Duodenal mucosa (tissue), 2 donors: Measurements from ENCODE around the gene SSTR5.

ENCODE experiments used
- H3K27ac ChIP-seq: one replicate; pipeline ENCODE4 v1.7.0; 2013; ENCODE audit warnings: low read depth, low read length
- H3K27me3 ChIP-seq, 2 donors: one replicate each; pipeline ENCODE4 v1.7.0; 2013; ENCODE audit warnings: low read length in 2 of 2, control low read depth in 1 of 2; ENCODE audit not compliant: insufficient read depth in 2 of 2, control insufficient read depth in 1 of 2
- H3K36me3 ChIP-seq, 2 donors: one replicate each; pipeline ENCODE4 v1.7.0; 2013; ENCODE audit warnings: low read length in 2 of 2, control low read depth in 1 of 2; ENCODE audit not compliant: insufficient read depth in 2 of 2, control insufficient read depth in 1 of 2
- H3K4me1 ChIP-seq, 2 donors: one replicate each; pipeline ENCODE4 v1.7.0; 2013; ENCODE audit warnings: low read length in 2 of 2, control low read depth in 1 of 2; ENCODE audit not compliant: insufficient read depth in 2 of 2, control insufficient read depth in 1 of 2
- H3K4me3 ChIP-seq, 2 donors: one replicate each; pipeline ENCODE4 v1.7.0; 2013; ENCODE audit warnings: low read length in 2 of 2, low read depth in 1 of 2
- H3K9ac ChIP-seq, 2 donors: one replicate each; pipeline ENCODE4 v1.7.0; 2013; ENCODE audit warnings: low read length in 2 of 2, low read depth in 1 of 2
- H3K9me3 ChIP-seq, 2 donors: one replicate each; pipeline ENCODE4 v1.7.0; 2013; ENCODE audit warnings: low read length in 2 of 2, control low read depth in 1 of 2; ENCODE audit not compliant: control insufficient read depth in 1 of 2

Gene SSTR5

DNA sequence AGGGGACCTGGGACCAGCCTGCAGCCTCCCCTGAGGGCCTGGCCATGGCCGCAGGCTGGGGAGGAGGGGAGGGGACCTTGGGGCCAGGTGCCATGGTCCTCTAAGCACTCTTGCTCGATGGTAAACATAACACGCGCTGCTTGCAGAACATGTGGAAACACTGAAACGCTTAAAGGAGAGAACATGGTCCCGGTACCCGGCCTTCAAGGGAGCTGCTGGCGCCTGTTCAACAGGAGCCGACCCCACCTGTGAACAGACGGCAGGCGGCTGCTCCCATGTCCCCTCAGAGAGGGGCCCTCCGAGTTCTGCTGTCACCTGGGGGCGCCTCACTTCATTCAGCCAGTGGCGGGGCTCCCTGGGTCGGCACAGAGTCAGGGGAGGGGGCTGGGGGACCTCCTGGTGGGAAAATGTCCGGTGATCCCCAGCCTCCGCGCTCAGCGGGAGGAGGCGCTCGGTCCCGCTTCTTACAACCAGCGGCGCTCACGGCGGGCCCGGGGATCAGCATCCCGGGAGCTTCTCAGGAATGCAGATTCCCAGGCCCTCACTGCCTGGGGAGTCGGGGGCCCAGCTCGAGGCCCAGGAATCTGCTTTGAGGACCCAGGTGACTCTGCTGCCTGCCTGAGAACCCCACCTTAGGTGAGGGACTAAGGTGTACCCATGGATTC lies 854 bp upstream of the SSTR5 start:
- Histone ChIP-seq H3K4me3 (no peak overlapping the region), H3K27me3 (peaks cover 24 to 42% of the 10 kb centered on the region in 2 donors)

DNA sequence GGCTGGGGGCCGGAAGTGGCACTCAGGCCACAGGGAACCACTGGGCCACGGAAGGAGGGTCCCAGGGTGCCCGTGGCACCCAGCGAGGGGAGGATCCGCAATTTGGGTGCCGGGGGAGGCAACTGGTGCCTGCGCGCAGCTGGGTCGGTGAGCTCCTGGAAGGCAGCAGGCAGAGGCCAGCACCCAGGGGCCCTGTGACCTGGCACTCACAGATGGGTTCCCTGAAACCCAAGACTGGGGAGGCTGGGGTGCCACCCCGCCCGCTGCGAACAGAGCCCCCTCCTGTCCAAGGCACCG lies 663 bp downstream of the SSTR5 start:
- peaks cover 30 to 43% of the 10 kb centered on the region in 2 donors for H3K27me3 ChIP-seq
- no peaks in the 10 kb centered on the region for H3K9me3 ChIP-seq
- no peak overlapping the region for H3K27ac ChIP-seq
- H3K4me3 ChIP-seq: no peak overlapping the region
- H3K36me3 ChIP-seq: no peaks in the 10 kb centered on the region
- H3K4me1 ChIP-seq: peaks cover 0 to 3% of the 10 kb centered on the region in 2 donors
- H3K9ac ChIP-seq: no peak overlapping the region

More for the DNA sequence above, 854 bp upstream of the SSTR5 start:
- Histone ChIP-seq H3K36me3 (no peaks in the 10 kb centered on the region), H3K27ac (no peak overlapping the region), H3K4me1 (no peaks in the 10 kb centered on the region), H3K9ac (no peak overlapping the region), H3K9me3 (no peaks in the 10 kb centered on the region)

DNA sequence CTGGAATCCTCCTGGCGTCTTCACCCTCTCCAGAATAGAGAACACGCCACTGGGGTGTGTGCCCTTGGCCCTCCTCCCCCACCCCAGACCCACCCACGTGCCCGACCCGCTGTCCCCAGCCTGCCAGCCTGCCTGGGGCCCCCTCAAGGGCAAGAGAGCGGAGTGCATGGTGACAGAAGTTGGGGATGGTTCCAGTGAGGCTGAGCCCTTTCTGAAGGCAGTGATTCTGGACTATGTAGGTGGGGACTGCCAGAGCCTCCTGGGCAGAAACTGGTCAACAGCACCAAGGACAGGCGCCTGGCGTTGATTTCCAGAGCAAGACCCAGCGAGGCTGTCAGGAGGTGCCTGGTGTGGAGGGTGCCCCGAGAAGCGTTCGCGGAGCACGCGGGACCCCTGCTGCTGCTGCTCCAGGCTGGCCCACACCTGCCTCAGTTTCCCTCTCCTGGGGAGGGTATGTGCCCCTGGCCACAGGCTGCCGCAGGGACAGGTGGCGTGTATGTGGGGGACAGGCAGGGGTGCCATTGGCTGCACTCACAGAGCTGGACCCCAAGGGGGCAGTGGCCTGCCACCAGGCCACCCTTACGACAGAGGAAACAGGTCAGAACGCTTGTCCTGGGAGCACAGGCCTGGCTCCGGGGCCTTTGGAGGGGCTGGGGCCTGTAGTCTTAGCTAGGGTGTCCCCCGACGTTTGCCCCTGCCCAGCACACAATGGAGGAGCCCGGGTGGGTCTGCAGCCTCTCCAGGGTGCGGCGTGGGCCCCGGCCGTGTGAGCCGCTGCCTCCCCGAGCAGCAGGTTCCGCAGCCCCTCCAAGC lies 1.2 kb downstream of the SSTR5 start:
- Histone ChIP-seq H3K36me3 (no peaks in the 10 kb centered on the region), H3K9me3 (no peaks in the 10 kb centered on the region), H3K4me1 (peaks cover 3 to 6% of the 10 kb centered on the region in 2 donors), H3K27me3 (peaks cover 30 to 38% of the 10 kb centered on the region in 2 donors), H3K4me3 (no peak overlapping the region), H3K9ac (no peak overlapping the region), H3K27ac (no peak overlapping the region)

DNA sequence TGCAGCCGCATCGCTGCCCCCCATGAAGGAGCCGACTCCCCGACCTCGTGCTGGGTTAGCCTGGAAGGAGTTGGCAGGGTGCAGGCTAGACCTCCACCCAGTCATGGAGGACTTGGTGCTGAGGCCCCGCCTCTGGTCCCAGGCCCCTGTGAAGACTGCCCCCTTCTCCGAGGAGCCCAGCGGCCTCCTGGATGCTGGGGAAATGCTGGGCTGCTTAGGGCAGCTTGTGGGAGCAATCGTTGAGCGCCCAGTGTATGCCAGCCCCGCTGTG lies 1.8 kb downstream of the SSTR5 start:
- H3K9ac ChIP-seq: no peak overlapping the region
- no peak overlapping the region for H3K4me3 ChIP-seq
- no peaks in the 10 kb centered on the region for H3K36me3 ChIP-seq
- H3K4me1 ChIP-seq: peaks cover 5 to 6% of the 10 kb centered on the region in 2 donors
- no peak overlapping the region for H3K27ac ChIP-seq
- peaks cover 30 to 37% of the 10 kb centered on the region in 2 donors for H3K27me3 ChIP-seq
- H3K9me3 ChIP-seq: no peaks in the 10 kb centered on the region

DNA sequence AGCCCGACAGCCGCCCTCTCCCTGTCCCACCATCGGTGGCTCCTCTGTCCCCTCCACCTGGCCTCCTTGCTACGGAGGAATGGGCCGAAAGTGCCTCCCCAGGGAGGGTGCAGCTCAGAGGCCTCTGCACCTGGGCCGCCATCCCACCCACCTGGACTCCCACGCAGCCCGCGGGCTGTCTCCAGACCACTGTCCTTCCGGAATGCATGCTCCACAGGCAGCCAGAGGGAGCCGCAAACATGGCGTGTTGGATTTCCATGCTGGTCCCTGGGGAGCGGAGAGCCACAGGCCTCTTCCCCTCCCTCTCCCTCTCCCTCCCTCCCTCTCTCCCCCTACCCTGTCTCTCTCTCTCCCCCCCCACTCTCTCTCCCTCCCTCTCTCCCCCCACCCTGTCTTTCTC lies 3.0 kb downstream of the SSTR5 start:
- Histone ChIP-seq H3K27ac (no peak overlapping the region), H3K4me3 (no peak overlapping the region), H3K27me3 (peaks cover 24 to 27% of the 10 kb centered on the region in 2 donors), H3K4me1 (peaks cover 5 to 6% of the 10 kb centered on the region in 2 donors), H3K36me3 (no peaks in the 10 kb centered on the region), H3K9me3 (no peaks in the 10 kb centered on the region), H3K9ac (no peak overlapping the region)

DNA sequence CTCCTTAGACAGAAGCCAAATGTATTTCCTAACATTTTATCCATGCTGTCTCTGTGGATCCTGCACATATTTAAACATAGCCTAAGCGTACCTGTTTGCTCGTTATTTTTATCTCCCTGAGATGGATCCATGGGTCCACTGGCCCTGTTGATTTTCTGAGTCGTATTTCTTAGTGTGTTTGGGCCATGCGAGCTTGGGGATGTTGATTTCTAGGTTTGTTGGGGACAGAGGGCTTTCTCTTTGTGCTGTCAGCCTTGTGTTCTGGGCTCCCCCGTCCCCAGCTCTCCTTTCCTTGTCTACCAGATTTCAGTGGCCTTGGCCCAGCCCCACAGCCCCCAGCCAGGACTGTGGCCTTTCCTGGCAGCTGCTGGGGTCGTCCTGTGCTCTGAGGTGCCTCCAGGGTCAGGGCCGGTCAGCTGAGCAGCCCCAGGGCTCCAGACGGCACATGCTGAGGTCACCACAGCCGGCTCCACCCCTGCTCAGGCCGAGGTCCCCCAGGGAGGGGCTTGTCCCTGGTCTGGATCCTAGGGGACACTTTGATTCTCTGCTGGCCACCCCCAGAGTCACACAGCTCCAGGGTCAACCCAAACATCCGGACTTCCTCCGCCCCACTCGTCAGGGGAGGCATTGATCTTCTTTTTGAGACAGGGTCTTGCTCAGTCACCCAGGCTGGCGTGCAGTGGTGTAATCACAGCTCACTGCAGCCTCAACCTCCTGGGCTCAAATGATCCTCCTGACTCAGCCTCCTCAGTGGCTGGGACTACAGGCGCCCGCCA lies 4.4 kb downstream of the SSTR5 start:
- Histone ChIP-seq H3K27me3 (peaks cover 15 to 24% of the 10 kb centered on the region in 2 donors), H3K27ac (no peak overlapping the region), H3K4me1 (peaks cover 5 to 6% of the 10 kb centered on the region in 2 donors), H3K9me3 (no peaks in the 10 kb centered on the region), H3K4me3 (no peak overlapping the region), H3K9ac (no peak overlapping the region), H3K36me3 (no peaks in the 10 kb centered on the region)

DNA sequence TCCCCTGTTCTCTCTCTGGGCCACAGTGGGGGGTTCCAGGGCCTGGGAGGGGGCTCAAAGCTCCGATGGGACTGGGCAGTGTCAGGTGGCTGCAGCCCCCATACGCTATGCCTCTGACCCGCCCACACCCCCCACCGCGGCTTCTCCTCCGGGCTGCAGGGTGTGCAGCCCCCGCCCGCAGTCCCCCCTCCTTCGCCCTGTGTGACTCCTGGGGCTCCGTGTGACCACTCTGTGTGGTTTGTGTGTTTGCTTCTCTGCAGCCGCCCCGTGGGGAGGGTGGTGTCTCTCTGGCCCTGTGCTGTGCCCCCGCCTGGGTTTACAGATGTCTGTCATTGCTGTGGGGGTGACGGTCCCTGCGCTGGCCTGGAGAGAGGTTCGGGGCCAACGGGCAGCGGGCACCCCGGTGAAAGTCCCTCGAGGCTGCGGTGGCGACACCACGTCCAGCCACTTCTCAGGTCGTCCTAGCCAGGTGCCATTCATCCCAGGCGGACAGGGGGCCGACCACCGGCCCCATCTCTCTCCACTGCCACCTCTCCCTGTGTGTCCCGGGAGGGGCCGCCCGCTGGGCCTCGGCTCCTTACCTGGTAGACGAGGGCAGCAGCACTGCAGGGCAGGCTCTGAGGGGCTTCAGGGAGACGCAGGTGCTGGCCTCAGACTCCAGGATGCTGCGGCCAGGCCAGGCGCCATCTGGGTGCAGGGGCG lies 5.5 kb downstream of the SSTR5 start:
- Histone ChIP-seq H3K27me3 (peaks cover 10 to 27% of the 10 kb centered on the region in 2 donors), H3K27ac (no peak overlapping the region), H3K4me3 (no peak overlapping the region), H3K36me3 (no peaks in the 10 kb centered on the region), H3K9me3 (no peaks in the 10 kb centered on the region), H3K9ac (no peak overlapping the region), H3K4me1 (peaks cover 5 to 6% of the 10 kb centered on the region in 2 donors)

DNA sequence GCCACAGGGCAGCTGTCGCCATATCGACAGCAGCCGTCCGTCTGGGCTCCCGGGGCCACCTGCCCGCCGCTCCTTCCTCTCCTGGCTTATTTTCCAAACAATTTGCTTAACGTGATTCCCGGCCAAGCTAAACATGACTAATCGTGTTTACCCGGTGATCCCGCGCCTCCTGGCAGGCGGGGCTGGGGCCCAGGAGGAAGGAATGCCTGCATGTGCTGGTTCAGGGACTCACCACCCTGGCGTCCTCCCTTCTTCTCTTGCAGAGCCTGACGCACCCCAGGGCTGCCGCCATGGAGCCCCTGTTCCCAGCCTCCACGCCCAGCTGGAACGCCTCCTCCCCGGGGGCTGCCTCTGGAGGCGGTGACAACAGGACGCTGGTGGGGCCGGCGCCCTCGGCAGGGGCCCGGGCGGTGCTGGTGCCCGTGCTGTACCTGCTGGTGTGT lies 6.1 kb downstream of the SSTR5 start:
- peaks cover 10 to 27% of the 10 kb centered on the region in 2 donors for H3K27me3 ChIP-seq
- H3K9me3 ChIP-seq: no peaks in the 10 kb centered on the region
- no peak overlapping the region for H3K9ac ChIP-seq
- no peak overlapping the region for H3K4me3 ChIP-seq
- peaks cover 5 to 6% of the 10 kb centered on the region in 2 donors for H3K4me1 ChIP-seq
- H3K36me3 ChIP-seq: no peaks in the 10 kb centered on the region
- no peak overlapping the region for H3K27ac ChIP-seq

DNA sequence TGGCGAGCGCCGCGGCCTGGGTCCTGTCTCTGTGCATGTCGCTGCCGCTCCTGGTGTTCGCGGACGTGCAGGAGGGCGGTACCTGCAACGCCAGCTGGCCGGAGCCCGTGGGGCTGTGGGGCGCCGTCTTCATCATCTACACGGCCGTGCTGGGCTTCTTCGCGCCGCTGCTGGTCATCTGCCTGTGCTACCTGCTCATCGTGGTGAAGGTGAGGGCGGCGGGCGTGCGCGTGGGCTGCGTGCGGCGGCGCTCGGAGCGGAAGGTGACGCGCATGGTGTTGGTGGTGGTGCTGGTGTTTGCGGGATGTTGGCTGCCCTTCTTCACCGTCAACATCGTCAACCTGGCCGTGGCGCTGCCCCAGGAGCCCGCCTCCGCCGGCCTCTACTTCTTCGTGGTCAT lies 6.8 kb downstream of the SSTR5 start:
- H3K27me3 ChIP-seq: peaks cover 10 to 28% of the 10 kb centered on the region in 2 donors
- no peak overlapping the region for H3K27ac ChIP-seq
- peaks cover 5 to 6% of the 10 kb centered on the region in 2 donors for H3K4me1 ChIP-seq
- no peaks in the 10 kb centered on the region for H3K36me3 ChIP-seq
- peaks cover 4 to 6% of the 10 kb centered on the region in 2 donors for H3K9me3 ChIP-seq
- no peak overlapping the region for H3K4me3 ChIP-seq
- H3K9ac ChIP-seq: no peak overlapping the region
